Natural killer cell (primary cell): Measurements from ENCODE around the gene ANKRD39. TPM values are rescaled to one million over a fixed set of nuclear protein-coding genes. Genes with fewer than 3 reads are reported as not detected.

Experiments used
- ATAC-seq, 3 donors: fragments of 150-1000 bp in 2 of 3; fragments of 200-7000 bp in 1 of 3; cut with Tn5 transposase; 1 replicate in 1 of 3; 2 replicates in 2 of 3; pipeline ENCODE4 v1.10.0; 2021; ENCODE audit warnings: mild to moderate bottlenecking in 2 of 3, moderate library complexity in 2 of 3
- DNase-seq, 2 donors: peaks; one replicate each; pipeline versions ENCODE4 v3.0.0 to v3.0.0-alpha.2; 2013 to 2021; ENCODE audit warnings: mixed read lengths in 1 of 2
- H3K27ac ChIP-seq: one replicate; pipeline ENCODE4 v1.5.1; 2013; ENCODE audit warnings: mild to moderate bottlenecking, low read length
- H3K27me3 ChIP-seq: one replicate; pipeline ENCODE4 v1.6.1; 2013; ENCODE audit warnings: low read length; ENCODE audit not compliant: control insufficient read depth, insufficient read depth
- H3K36me3 ChIP-seq: one replicate; pipeline ENCODE4 v1.6.1; 2013; ENCODE audit warnings: low read length; ENCODE audit not compliant: control insufficient read depth, insufficient read depth
- H3K4me1 ChIP-seq: one replicate; pipeline ENCODE4 v1.6.1; 2013; ENCODE audit warnings: low read length; ENCODE audit not compliant: control insufficient read depth, insufficient read depth
- H3K4me3 ChIP-seq: one replicate; pipeline ENCODE4 v1.5.1; 2013; ENCODE audit warnings: low read length
- H3K9me3 ChIP-seq: one replicate; pipeline ENCODE4 v1.6.1; 2013; ENCODE audit warnings: low read length; ENCODE audit not compliant: control insufficient read depth, insufficient read depth
- H3K27ac Mint-ChIP-seq, 2 donors: one replicate each; pipeline ENCODE4 v1.8.0; 2022; ENCODE audit warnings: mild to moderate bottlenecking in 2 of 2, mixed read lengths in 2 of 2, moderate library complexity in 1 of 2
- H3K27me3 Mint-ChIP-seq, 2 donors: one replicate each; pipeline ENCODE4 v1.8.0; 2022; ENCODE audit warnings: low read depth in 2 of 2, mixed read lengths in 2 of 2
- H3K36me3 Mint-ChIP-seq: one replicate; pipeline ENCODE4 v1.8.0; 2022; ENCODE audit warnings: mixed read lengths
- H3K4me1 Mint-ChIP-seq, 2 donors: one replicate each; pipeline ENCODE4 v1.8.0; 2022; ENCODE audit warnings: mixed read lengths in 2 of 2
- H3K4me3 Mint-ChIP-seq: one replicate; pipeline ENCODE4 v1.8.0; 2022; ENCODE audit warnings: mild to moderate bottlenecking, moderate library complexity, mixed read lengths
- H3K9me3 Mint-ChIP-seq, 2 donors: one replicate each; pipeline ENCODE4 v1.8.0; 2022; ENCODE audit warnings: mixed read lengths in 2 of 2
- WGBS: methylation state at CpG from one replicate; pipeline ENCODE4 v1.1.7; 2013; ENCODE audit warnings: missing lambda C conversion rate; ENCODE audit not compliant: insufficient coverage; 5-methylcytosine and 5-hydroxymethylcytosine counted together
- intact Hi-C: fragments of 100-400 bp; cut with micrococcal nuclease; formaldehyde crosslinking; loops from one replicate; pipeline ENCODE4 v1.14.2; 2022
- total RNA-seq, 4 donors: library from RNA; stranded (reverse); fragments of 120-200 nt in 1 of 4; gene quantifications; one replicate each; pipeline versions ENCODE4 v1.2.3 to v1.2.4, GENCODE V29; 2013 to 2022
- TF ChIP-seq, protein P1 (sequence below): fragments of 200-600 bp; IDR thresholded peaks from one replicate; pipeline ENCODE4 v1.8.0; 2022; ENCODE audit warnings: antibody characterized with exemption

The ANKRD39 gene
- total RNA-seq, 3 donors from 2014 or later (not counting 1 experiment from before 2014, with no cell fraction given) = 15.5 to 22.3 (median 21.6) TPM

DNA sequence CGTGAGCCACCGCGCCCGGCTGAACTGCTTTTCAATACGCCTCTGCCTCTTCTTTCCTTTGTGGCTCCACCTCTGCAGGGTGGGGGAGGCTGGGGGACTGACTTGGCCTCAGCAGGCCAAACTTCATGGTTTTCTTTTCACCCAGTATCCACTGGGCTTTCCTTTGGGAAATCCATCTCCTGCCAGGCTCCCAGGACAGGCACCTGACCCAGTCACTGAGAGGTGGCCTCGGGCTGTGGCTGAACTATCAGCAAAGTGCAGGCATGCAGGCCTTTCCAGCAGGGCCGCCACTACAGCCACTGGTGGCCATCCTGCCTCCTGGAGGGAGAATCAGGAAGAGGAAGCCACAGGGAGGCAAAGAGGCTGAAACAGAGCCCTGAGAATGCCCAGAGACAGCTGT, 45.5 kb upstream of the ANKRD39 start:
- WGBS = 89% methylated on average over 7 of the region's 7 CpGs

DNA sequence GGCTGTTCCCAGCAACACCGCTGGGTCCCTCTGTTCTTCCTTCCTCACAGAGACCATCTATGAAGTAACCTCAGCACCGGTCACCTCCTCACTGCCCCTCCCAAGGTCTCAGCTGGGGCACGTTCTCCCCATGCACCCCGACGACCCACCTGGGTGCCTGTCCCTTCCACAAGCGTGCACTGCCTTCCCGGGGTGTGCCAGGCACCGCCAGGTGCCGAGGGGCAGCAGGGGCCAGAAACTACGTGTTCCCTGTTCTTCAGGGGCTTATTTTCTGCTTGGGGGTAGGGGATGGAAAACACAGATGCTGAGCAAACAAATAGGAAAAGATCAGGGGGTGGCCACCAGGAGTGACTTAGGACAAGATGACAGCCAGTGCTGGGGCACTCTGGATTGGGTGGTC, 42.4 kb upstream of the ANKRD39 start:
- DNase-seq (no peak), ATAC-seq (no peak)
- Histone ChIP-seq H3K4me1 (peaks cover 14% of the 10 kb centered on the region), H3K9me3 (no peaks in the 10 kb centered on the region), H3K36me3 (no peaks in the 10 kb centered on the region), H3K27ac (no peak overlapping the region), H3K4me3 (no peak overlapping the region), H3K27me3 (no peaks in the 10 kb centered on the region)
- peaks cover 9 to 28% of the 10 kb centered on the region in 2 donors for H3K4me1 Mint-ChIP-seq
- peaks cover 0 to 3% of the 10 kb centered on the region in 2 donors for H3K27me3 Mint-ChIP-seq
- WGBS = 90% methylated on average over 10 of the region's 10 CpGs
- intact Hi-C loops = no loop called here
- no peak overlapping the region for H3K27ac Mint-ChIP-seq
- H3K9me3 Mint-ChIP-seq = no peaks in the 10 kb centered on the region
- TF ChIP-seq, protein P1, sequence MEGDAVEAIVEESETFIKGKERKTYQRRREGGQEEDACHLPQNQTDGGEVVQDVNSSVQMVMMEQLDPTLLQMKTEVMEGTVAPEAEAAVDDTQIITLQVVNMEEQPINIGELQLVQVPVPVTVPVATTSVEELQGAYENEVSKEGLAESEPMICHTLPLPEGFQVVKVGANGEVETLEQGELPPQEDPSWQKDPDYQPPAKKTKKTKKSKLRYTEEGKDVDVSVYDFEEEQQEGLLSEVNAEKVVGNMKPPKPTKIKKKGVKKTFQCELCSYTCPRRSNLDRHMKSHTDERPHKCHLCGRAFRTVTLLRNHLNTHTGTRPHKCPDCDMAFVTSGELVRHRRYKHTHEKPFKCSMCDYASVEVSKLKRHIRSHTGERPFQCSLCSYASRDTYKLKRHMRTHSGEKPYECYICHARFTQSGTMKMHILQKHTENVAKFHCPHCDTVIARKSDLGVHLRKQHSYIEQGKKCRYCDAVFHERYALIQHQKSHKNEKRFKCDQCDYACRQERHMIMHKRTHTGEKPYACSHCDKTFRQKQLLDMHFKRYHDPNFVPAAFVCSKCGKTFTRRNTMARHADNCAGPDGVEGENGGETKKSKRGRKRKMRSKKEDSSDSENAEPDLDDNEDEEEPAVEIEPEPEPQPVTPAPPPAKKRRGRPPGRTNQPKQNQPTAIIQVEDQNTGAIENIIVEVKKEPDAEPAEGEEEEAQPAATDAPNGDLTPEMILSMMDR = no peak
- no peaks in the 10 kb centered on the region for H3K36me3 Mint-ChIP-seq
- H3K4me3 Mint-ChIP-seq = no peak overlapping the region

More for the DNA sequence above, 45.5 kb upstream of the ANKRD39 start:
- Histone ChIP-seq H3K9me3 (no peaks in the 10 kb centered on the region), H3K4me1 (no peaks in the 10 kb centered on the region), H3K27ac (no peak overlapping the region), H3K36me3 (no peaks in the 10 kb centered on the region), H3K4me3 (no peak overlapping the region), H3K27me3 (no peaks in the 10 kb centered on the region)
- H3K36me3 Mint-ChIP-seq = no peaks in the 10 kb centered on the region
- intact Hi-C loops = no loop called here
- TF ChIP-seq, protein P1 = no peak
- H3K4me1 Mint-ChIP-seq = peaks cover 0 to 12% of the 10 kb centered on the region in 2 donors
- no peaks in the 10 kb centered on the region for H3K9me3 Mint-ChIP-seq
- DNase-seq (no peak), ATAC-seq (no peak)
- H3K27me3 Mint-ChIP-seq = peaks cover 0 to 3% of the 10 kb centered on the region in 2 donors
- no peak overlapping the region for H3K27ac Mint-ChIP-seq
- no peak overlapping the region for H3K4me3 Mint-ChIP-seq

DNA sequence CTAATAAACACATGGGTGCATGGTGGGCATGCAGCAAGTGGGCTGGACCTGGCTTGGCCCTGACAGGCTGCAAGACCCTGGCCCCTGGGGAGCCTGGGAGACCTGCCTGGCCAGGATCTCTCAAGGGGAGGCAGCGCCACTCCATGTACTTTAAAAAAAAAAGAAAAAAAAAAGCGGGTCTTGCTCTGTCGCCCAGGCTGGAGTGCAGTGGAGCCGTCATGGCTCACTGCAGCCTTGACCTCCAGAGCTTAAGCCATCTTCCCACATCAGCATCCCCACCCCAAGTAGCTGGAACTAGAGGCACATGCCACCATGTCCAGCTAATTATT, 41.6 kb upstream of the ANKRD39 start:
- no peaks in the 10 kb centered on the region for H3K9me3 Mint-ChIP-seq
- Histone ChIP-seq H3K9me3 (no peaks in the 10 kb centered on the region), H3K27ac (no peak overlapping the region), H3K4me1 (peaks cover 15% of the 10 kb centered on the region), H3K4me3 (no peak overlapping the region), H3K36me3 (no peaks in the 10 kb centered on the region), H3K27me3 (no peaks in the 10 kb centered on the region)
- H3K36me3 Mint-ChIP-seq = no peaks in the 10 kb centered on the region
- DNase-seq (no peak), ATAC-seq (no peak)
- WGBS = 96% methylated on average over 4 of the region's 4 CpGs
- intact Hi-C loops = no loop called here
- peaks cover 9 to 33% of the 10 kb centered on the region in 2 donors for H3K4me1 Mint-ChIP-seq
- TF ChIP-seq, protein P1 = no peak
- no peak overlapping the region for H3K27ac Mint-ChIP-seq
- no peak overlapping the region for H3K4me3 Mint-ChIP-seq
- peaks cover 0 to 3% of the 10 kb centered on the region in 2 donors for H3K27me3 Mint-ChIP-seq

DNA sequence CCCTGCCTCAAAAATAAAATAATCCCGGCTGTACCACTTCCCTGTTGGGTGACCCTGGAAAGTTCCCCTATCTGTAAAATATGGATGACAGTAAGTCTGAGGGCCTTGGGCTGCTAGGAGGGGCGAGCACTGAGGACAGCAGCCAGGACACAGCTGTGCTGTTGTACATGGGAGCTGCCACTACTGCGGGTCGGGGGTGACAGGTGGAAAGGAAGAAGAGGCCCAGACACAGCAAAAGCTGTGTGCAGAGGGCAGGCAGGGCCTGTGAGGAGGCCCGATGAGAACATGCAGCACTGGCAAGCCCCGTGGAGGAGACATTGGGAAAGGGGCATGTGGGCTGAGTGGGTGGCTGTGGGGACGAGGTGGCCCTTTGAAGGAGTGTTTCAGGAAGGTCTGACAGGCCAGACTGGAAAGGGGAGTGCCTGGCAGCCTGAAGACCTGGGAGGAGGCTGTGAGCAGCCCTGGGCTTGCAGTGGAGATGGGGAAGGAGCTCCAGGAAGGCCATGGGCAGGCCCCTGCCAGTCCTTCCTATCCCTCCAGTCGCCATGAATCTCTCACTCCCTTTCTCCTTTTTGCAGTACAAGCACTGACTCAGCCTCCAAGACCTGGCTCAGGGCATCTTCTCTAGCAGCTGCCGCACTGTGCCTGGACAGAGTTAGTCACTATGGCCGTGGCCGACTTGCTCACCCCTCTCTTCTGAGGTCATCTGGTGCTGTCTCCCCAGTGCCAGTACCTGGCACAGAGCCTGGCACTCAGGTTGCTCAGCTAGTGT, 41.0 kb upstream of the ANKRD39 start:
- Histone ChIP-seq H3K27ac (no peak overlapping the region), H3K36me3 (no peaks in the 10 kb centered on the region), H3K4me1 (peaks cover 15% of the 10 kb centered on the region), H3K4me3 (no peak overlapping the region), H3K27me3 (no peaks in the 10 kb centered on the region), H3K9me3 (no peaks in the 10 kb centered on the region)
- Mint-ChIP-seq H3K27me3 (peaks cover 0 to 3% of the 10 kb centered on the region in 2 donors), H3K4me3 (no peak overlapping the region), H3K36me3 (no peaks in the 10 kb centered on the region), H3K27ac (no peak overlapping the region), H3K9me3 (no peaks in the 10 kb centered on the region), H3K4me1 (peaks cover 9 to 30% of the 10 kb centered on the region in 2 donors)
- DNase-seq (no peak), ATAC-seq (no peak)
- WGBS = 85% methylated on average over 11 of the region's 11 CpGs
- TF ChIP-seq, protein P1 = no peak
- intact Hi-C loops = no loop called here
